Mesendoderm (in vitro differentiated cells): Measurements from ENCODE around the gene FXYD5.
A peak's percentile ranks its signal among the peaks of the same experiment; 100 is the strongest.

ENCODE experiments used
- DNase-seq: peaks from one replicate; pipeline ENCODE4 v3.0.0; 2013
- H2AK5ac ChIP-seq: 2 replicates; pipeline ENCODE4 v1.6.1; 2013; ENCODE audit warnings: low read length, inconsistent platforms
- H2BK120ac ChIP-seq: 2 replicates; pipeline ENCODE4 v1.6.1; 2013; ENCODE audit warnings: low read depth, mild to moderate bottlenecking, low read length, moderate library complexity, mixed read lengths
- H2BK15ac ChIP-seq: replicated peaks from 2 replicates; pipeline ENCODE4 v1.6.1; 2013; ENCODE audit warnings: low read depth, mild to moderate bottlenecking, moderate library complexity
- H2BK5ac ChIP-seq: 2 replicates; pipeline ENCODE4 v1.6.1; 2013; ENCODE audit warnings: low read length, inconsistent platforms
- H3K18ac ChIP-seq: 2 replicates; pipeline ENCODE4 v1.6.1; 2013; ENCODE audit warnings: mild to moderate bottlenecking, low read length, mixed read lengths
- H3K23ac ChIP-seq: one replicate; pipeline ENCODE4 v1.6.1; 2013; ENCODE audit warnings: low read length
- H3K27ac ChIP-seq: 2 replicates; pipeline ENCODE4 v1.5.1; 2013; ENCODE audit warnings: low read depth, mild to moderate bottlenecking, inconsistent platforms, low read length, moderate library complexity
- H3K27me3 ChIP-seq: 2 replicates; pipeline ENCODE4 v1.6.1; 2013; ENCODE audit warnings: low read length, control low read depth, mild to moderate bottlenecking, inconsistent platforms; ENCODE audit not compliant: insufficient read depth, poor library complexity
- H3K36me3 ChIP-seq: 2 replicates; pipeline ENCODE4 v1.6.1; 2013; ENCODE audit warnings: low read length, inconsistent platforms; ENCODE audit not compliant: control insufficient read depth, insufficient read depth
- H3K4ac ChIP-seq: one replicate; pipeline ENCODE4 v1.6.1; 2013; ENCODE audit warnings: low read depth, mild to moderate bottlenecking, low read length, moderate library complexity
- H3K4me1 ChIP-seq: 2 replicates; pipeline ENCODE4 v1.6.1; 2013; ENCODE audit warnings: low read depth, low read length, inconsistent platforms; ENCODE audit not compliant: control insufficient read depth
- H3K4me2 ChIP-seq: 2 replicates; pipeline ENCODE4 v1.6.1; 2013; ENCODE audit warnings: low read length
- H3K4me3 ChIP-seq: 2 replicates; pipeline ENCODE4 v1.5.1; 2013; ENCODE audit warnings: mild to moderate bottlenecking, low read length
- H3K56ac ChIP-seq: one replicate; pipeline ENCODE4 v1.6.1; 2013; ENCODE audit warnings: low read length
- H3K79me1 ChIP-seq: 2 replicates; pipeline ENCODE4 v1.6.1; 2013; ENCODE audit warnings: low read length, inconsistent platforms
- H3K79me2 ChIP-seq: 2 replicates; pipeline ENCODE4 v1.6.1; 2013; ENCODE audit warnings: mild to moderate bottlenecking, low read length; ENCODE audit not compliant: control insufficient read depth, insufficient read depth
- H3K9ac ChIP-seq: 2 replicates; pipeline ENCODE4 v1.6.1; 2013; ENCODE audit warnings: low read length, inconsistent platforms
- H4K5ac ChIP-seq: one replicate; pipeline ENCODE4 v1.6.1; 2013; ENCODE audit warnings: low read length
- H4K8ac ChIP-seq: one replicate; pipeline ENCODE4 v1.6.1; 2013; ENCODE audit warnings: low read depth, mild to moderate bottlenecking, control low read depth, low read length, moderate library complexity
- WGBS: extraction: QIAGEN DNeasy Blood & Tissue Kit; methylation state at CpG from one replicate; pipeline ENCODE4 v1.1.7; 2013; ENCODE audit warnings: low lambda C conversion rate, missing lambda C conversion rate; ENCODE audit not compliant: insufficient coverage; ENCODE audit errors: extremely low coverage; 5-methylcytosine and 5-hydroxymethylcytosine counted together

FXYD5 gene

GRCh38 chr19:35142606-35143230, 11.8 kb upstream of the FXYD5 start:
- H2BK5ac ChIP-seq, result no peak overlapping the region
- no peak overlapping the region for H3K27ac ChIP-seq
- H3K18ac ChIP-seq, result no peak overlapping the region
- peaks cover 6% of the 10 kb centered on the region for H3K27me3 ChIP-seq
- no peak overlapping the region for H3K4ac ChIP-seq
- no peak overlapping the region for H2AK5ac ChIP-seq
- H3K79me2 ChIP-seq, result no peaks in the 10 kb centered on the region
- H3K4me1 ChIP-seq, result peaks cover 4% of the 10 kb centered on the region
- no peaks in the 10 kb centered on the region for H3K79me1 ChIP-seq
- WGBS, result no CpG with 5 or more reads among the region's 46 CpGs
- peak overlapping the region; percentile 25 for H3K56ac ChIP-seq
- no peaks in the 10 kb centered on the region for H3K36me3 ChIP-seq
- peak; percentile 75 for DNase-seq
- H2BK15ac ChIP-seq, result no peak overlapping the region
- no peak overlapping the region for H4K5ac ChIP-seq
- peak overlapping the region; percentile 8 for H3K9ac ChIP-seq
- H2BK120ac ChIP-seq, result no peak overlapping the region
- no peak overlapping the region for H4K8ac ChIP-seq
- H3K4me3 ChIP-seq, result peak overlapping the region; percentile 32
- peak overlapping the region; percentile 84 for H3K4me2 ChIP-seq
- H3K23ac ChIP-seq, result no peak overlapping the region

- Histone ChIP-seq H4K8ac (no peak within 1 kb of the TSS), H4K5ac (no peak within 1 kb of the TSS), H3K4me2 (peak within 1 kb of the TSS; percentile 84), H3K23ac (no peak within 1 kb of the TSS), H3K79me1 (no peaks in the 10 kb centered on the region), H2AK5ac (no peak within 1 kb of the TSS), H3K4ac (no peak within 1 kb of the TSS), H3K18ac (no peak within 1 kb of the TSS), H3K4me1 (peaks cover 4% of the 10 kb centered on the region), H3K36me3 (no peaks in the 10 kb centered on the region), H3K27ac (no peak within 1 kb of the TSS), H2BK5ac (no peak within 1 kb of the TSS), H3K56ac (peak within 1 kb of the TSS; percentile 29), H3K4me3 (peak within 1 kb of the TSS; percentile 32), H3K79me2 (no peaks in the 10 kb centered on the region), H2BK15ac (no peak within 1 kb of the TSS), H3K9ac (peak within 1 kb of the TSS; percentile 16), H3K27me3 (peaks cover 6% of the 10 kb centered on the region), H2BK120ac (no peak within 1 kb of the TSS)
- no peak for DNase-seq
- no CpG with 5 or more reads among the region's 31 CpGs for WGBS
These were observed 11.3 kb upstream of the FXYD5 start, which contains the start of gene FXYD7 for GRCh38 chr19:35143231-35143715. Gene FXYD7 (plus strand): TSS chr19:35143255. CDS start chr19:35143334, 79 bp downstream.

DNA sequence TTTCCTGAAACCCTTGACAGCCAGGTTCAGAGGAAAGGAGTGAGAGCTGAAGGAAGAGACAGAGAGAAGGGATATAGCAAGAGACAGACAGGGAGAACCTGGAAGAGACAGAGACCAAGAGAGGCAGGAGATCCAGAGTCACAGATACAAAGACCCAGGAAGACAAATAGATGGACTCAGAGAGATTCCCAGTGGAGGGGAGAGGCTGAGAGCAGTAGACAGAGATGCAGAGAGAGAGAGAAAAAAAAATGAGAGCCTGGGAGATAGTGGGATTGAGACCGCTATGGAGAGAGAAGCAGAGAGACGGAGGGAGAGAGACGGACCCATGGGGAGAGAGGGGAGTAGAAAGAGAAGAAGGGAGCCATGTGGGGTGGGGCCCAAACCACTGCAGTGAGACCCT, 10.7 kb upstream of the FXYD5 start:
- no CpG with 5 or more reads among the region's 3 CpGs for WGBS

GRCh38 chr19:35144259-35144599, 10.3 kb upstream of the FXYD5 start:
- no CpG with 5 or more reads among the region's 6 CpGs for WGBS
- Histone ChIP-seq H3K79me1 (no peaks in the 10 kb centered on the region), H2BK120ac (no peak overlapping the region)

More for the DNA sequence above, 10.7 kb upstream of the FXYD5 start:
- Histone ChIP-seq H2AK5ac (no peak overlapping the region), H3K9ac (no peak overlapping the region), H3K27me3 (peaks cover 6% of the 10 kb centered on the region), H3K4ac (no peak overlapping the region), H2BK15ac (no peak overlapping the region), H3K23ac (no peak overlapping the region), H3K4me3 (no peak overlapping the region), H2BK120ac (no peak overlapping the region), H3K56ac (no peak overlapping the region), H3K4me2 (no peak overlapping the region), H4K8ac (no peak overlapping the region), H3K36me3 (no peaks in the 10 kb centered on the region), H3K18ac (no peak overlapping the region), H3K4me1 (peaks cover 4% of the 10 kb centered on the region), H3K79me2 (no peaks in the 10 kb centered on the region), H2BK5ac (no peak overlapping the region), H4K5ac (no peak overlapping the region), H3K79me1 (no peaks in the 10 kb centered on the region), H3K27ac (no peak overlapping the region)
- DNase-seq, result no peak

DNA sequence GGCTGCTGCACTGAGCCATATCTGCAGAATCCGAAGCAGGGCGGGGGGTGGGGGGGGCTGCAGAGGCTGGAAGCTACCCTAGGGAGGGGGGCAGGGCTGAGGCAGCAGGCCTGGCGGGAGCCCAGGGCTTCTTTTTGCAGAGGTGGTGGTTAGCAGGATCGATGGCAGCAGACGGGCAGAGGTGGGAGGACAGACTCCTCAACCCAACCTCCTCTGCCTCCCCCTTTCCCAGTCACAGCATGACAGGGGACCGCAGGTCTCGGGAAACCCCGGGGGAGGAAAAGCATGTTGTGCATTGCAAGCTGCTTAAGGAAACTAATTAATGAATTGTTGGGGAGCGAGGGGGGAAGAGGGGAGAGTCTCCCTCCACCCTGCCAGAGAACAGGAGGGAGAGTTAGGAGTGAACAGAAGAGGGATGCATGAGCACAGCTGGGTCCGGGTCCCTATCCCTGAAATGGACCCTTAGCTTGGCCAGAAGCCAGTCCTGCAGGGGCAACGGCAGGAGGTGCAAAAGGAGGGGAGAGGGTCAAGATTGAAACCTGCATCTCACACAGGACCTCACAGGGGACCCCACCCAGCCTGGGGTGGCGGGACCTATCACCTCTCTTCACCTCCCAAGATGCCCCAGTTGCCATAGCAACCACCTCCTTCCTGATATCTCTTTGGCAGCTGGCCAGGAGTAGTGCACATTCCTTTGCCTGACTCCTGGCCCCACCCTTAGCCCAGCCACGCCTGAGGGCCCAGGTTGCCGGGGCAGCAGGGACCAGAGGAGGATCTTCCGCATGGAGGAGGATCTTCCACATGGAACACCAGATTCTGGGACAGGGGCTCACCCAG, 9.7 kb upstream of the FXYD5 start:
- no peaks in the 10 kb centered on the region for H3K36me3 ChIP-seq
- H4K5ac ChIP-seq, result no peak overlapping the region
- no peak overlapping the region for H3K4me2 ChIP-seq
- H3K79me2 ChIP-seq, result no peaks in the 10 kb centered on the region
- H3K4me3 ChIP-seq, result no peak overlapping the region
- H2BK5ac ChIP-seq, result no peak overlapping the region
- peak; percentile 93 for DNase-seq
- H2BK15ac ChIP-seq, result no peak overlapping the region
- no peak overlapping the region for H3K56ac ChIP-seq
- no peak overlapping the region for H3K18ac ChIP-seq
- no peak overlapping the region for H3K23ac ChIP-seq
- H3K4me1 ChIP-seq, result peaks cover 4% of the 10 kb centered on the region
- no peak overlapping the region for H3K4ac ChIP-seq
- H2BK120ac ChIP-seq, result no peak overlapping the region
- no peaks in the 10 kb centered on the region for H3K79me1 ChIP-seq
- H3K27me3 ChIP-seq, result peaks cover 6% of the 10 kb centered on the region
- WGBS, result no CpG with 5 or more reads among the region's 15 CpGs
- H2AK5ac ChIP-seq, result no peak overlapping the region
- no peak overlapping the region for H4K8ac ChIP-seq
- no peak overlapping the region for H3K27ac ChIP-seq
- no peak overlapping the region for H3K9ac ChIP-seq

More at GRCh38 chr19:35144259-35144599, 10.3 kb upstream of the FXYD5 start:
- Histone ChIP-seq H3K4me1 (peaks cover 4% of the 10 kb centered on the region), H2BK5ac (no peak overlapping the region), H3K79me2 (no peaks in the 10 kb centered on the region), H3K27me3 (peaks cover 6% of the 10 kb centered on the region), H4K8ac (no peak overlapping the region), H3K4ac (no peak overlapping the region), H3K27ac (no peak overlapping the region), H3K4me2 (no peak overlapping the region), H3K9ac (no peak overlapping the region), H3K56ac (peak overlapping the region; percentile 15), H3K18ac (no peak overlapping the region), H4K5ac (no peak overlapping the region), H3K4me3 (no peak overlapping the region), H3K36me3 (no peaks in the 10 kb centered on the region), H2BK15ac (no peak overlapping the region), H3K23ac (no peak overlapping the region), H2AK5ac (no peak overlapping the region)
- no peak for DNase-seq
